ENCODE data around the gene TASP1.

DNA sequence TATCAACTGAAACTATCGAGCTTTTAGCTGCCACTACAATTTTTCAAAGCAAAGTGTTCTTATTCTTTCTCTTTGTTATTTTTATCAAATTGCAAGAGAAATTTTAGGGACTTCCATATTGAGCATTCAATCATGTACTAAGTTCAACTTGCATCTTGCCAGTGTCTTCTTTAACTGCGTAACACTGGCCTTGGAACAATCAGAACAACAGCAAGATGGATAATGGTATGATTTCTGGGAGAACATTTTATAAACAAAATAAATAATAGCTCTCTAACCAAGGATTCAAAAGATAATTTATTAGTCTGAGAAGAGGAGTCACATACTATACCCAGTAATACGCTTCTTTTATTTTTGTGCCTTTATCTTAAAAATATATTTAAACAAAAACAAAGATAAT lies 249.6 kb downstream of the TASP1 start:
- TF ChIP-seq LEF1 (IDR thresholded peaks at IDR 0.05; ENCODE audit: borderline replicate concordance) (no peak), BHLHE40 (IDR thresholded peaks at IDR 0.05; ENCODE audit: borderline replicate concordance) (no peak), FOXA1 (IDR thresholded peaks at IDR 0.05) (no peak), NFRKB (IDR thresholded peaks at IDR 0.05) (no peak)
- TF ChIP-seq, protein P1, sequence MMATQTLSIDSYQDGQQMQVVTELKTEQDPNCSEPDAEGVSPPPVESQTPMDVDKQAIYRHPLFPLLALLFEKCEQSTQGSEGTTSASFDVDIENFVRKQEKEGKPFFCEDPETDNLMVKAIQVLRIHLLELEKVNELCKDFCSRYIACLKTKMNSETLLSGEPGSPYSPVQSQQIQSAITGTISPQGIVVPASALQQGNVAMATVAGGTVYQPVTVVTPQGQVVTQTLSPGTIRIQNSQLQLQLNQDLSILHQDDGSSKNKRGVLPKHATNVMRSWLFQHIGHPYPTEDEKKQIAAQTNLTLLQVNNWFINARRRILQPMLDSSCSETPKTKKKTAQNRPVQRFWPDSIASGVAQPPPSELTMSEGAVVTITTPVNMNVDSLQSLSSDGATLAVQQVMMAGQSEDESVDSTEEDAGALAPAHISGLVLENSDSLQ (IDR thresholded peaks at IDR 0.05), result no peak

Measured in HEK293T (cell line).